Aorta (tissue), 5 donors: ENCODE data around the gene ZNF862. TPM values are rescaled to one million over a fixed set of nuclear protein-coding genes. Genes with fewer than 3 reads are reported as not detected.

Experiments used
- ATAC-seq: fragments of 200-7000 bp; cut with Tn5 transposase; one replicate; pipeline ENCODE4 v1.9.1; 2022; ENCODE audit warnings: moderate library complexity; ENCODE audit not compliant: low FRiP score
- DNase-seq, 2 donors: peaks; one replicate each; pipeline ENCODE4 v3.0.0-alpha.2; 2020
- H3K27ac ChIP-seq, 2 donors: one replicate each; pipeline ENCODE4 v1.5.1; 2013; ENCODE audit warnings: low read length in 2 of 2, mild to moderate bottlenecking in 2 of 2, moderate library complexity in 2 of 2, control low read depth in 1 of 2, inconsistent platforms in 1 of 2, low read depth in 1 of 2
- H3K27me3 ChIP-seq, 2 donors: one replicate each; pipeline ENCODE4 v1.6.1; 2013; ENCODE audit warnings: control low read depth in 1 of 2, low read length in 1 of 2, mild to moderate bottlenecking in 1 of 2, moderate library complexity in 1 of 2; ENCODE audit not compliant: insufficient read depth in 2 of 2, control insufficient read depth in 1 of 2
- H3K36me3 ChIP-seq, 2 donors: one replicate each; pipeline ENCODE4 v1.6.1; 2013; ENCODE audit warnings: control low read depth in 1 of 2, low read length in 1 of 2, mild to moderate bottlenecking in 1 of 2; ENCODE audit not compliant: insufficient read depth in 2 of 2, control insufficient read depth in 1 of 2
- H3K4me1 ChIP-seq, 2 donors: one replicate each; pipeline ENCODE4 v1.6.1; 2013; ENCODE audit warnings: low read length in 2 of 2, control low read depth in 1 of 2, mild to moderate bottlenecking in 1 of 2, moderate library complexity in 1 of 2; ENCODE audit not compliant: insufficient read depth in 2 of 2, control insufficient read depth in 1 of 2
- H3K4me3 ChIP-seq, 2 donors: one replicate each; pipeline ENCODE4 v1.5.1; 2013; ENCODE audit warnings: low read length in 2 of 2, control low read depth in 1 of 2, mild to moderate bottlenecking in 1 of 2
- H3K9me3 ChIP-seq: one replicate; pipeline ENCODE4 v1.6.1; 2013; ENCODE audit warnings: mild to moderate bottlenecking, low read length; ENCODE audit not compliant: control insufficient read depth
- WGBS, 2 donors: extraction: QIAGEN DNeasy Blood & Tissue Kit; methylation state at CpG; one replicate each; pipeline ENCODE4 v1.1.7; 2013; 5-methylcytosine and 5-hydroxymethylcytosine counted together
- intact Hi-C, 2 donors: fragments of 100-400 bp; cut with DNase I; formaldehyde crosslinking; loops; one replicate each; pipeline versions ENCODE4 v1.14.2 to v1.15.0; 2022
- polyA plus RNA-seq, 2 donors: library from polyadenylated mRNA; stranded (reverse); fragments of 200-250 nt; gene quantifications; one replicate each; pipeline ENCODE4 v1.2.3, GENCODE V29; 2013
- total RNA-seq, 2 donors: library from RNA; stranded (reverse); fragmentation: NEBNext Ultra II Directional; extraction: Animal tissue kit (Norgen Biotek cat#: 25700); gene quantifications; one replicate each; pipeline ENCODE4 v1.2.1, GENCODE V29; 2021
- donor health status: healthy with polysubstance abuse.
- donor health status: Bipolar disorder and iron deficiency.
- donor health status: DM: no; HTN: no; CAD: no.
- donor health status: DM: no; HTN: no; CAD: no.
- donor health status: DM: yes; HTN: yes; CAD: no.

ZNF862 gene
- total and polyA plus RNA-seq, 4 donors, result 2.9 to 30.1 (median 11.9) TPM

DNA sequence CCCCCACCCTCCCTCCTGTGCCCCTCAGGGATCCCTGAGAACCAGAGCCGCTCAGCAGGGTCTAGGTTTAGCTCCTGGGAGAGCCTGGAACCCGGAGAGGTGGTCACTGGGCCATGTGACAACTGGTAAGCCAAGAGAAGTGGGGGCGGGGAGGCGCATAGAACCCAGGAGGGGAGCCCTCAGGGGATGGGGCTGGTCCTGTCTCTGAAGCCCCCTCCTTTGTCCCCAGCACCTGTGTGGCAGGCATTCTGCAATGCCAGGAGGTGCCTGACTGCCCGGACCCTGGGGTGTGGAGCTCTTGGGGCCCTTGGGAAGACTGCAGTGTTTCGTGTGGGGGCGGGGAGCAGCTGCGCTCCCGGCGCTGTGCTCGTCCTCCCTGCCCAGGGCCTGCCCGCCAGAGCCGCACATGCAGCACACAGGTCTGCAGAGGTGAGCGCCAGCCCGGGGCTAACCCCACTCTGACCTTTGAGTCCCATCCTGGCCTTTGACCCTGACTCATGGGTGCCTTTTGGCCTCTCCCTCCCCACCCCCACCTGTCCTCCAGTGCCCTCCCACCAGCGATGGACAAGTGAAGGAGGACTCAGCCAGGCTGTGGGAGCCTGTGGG lies 22.4 kb upstream of the ZNF862 start:
- no peak for DNase-seq
- WGBS, 2 donors, result 65 to 70% methylated on average over 14 to 16 of the region's 16 CpGs
- intact Hi-C loops, result no loop called here

DNA sequence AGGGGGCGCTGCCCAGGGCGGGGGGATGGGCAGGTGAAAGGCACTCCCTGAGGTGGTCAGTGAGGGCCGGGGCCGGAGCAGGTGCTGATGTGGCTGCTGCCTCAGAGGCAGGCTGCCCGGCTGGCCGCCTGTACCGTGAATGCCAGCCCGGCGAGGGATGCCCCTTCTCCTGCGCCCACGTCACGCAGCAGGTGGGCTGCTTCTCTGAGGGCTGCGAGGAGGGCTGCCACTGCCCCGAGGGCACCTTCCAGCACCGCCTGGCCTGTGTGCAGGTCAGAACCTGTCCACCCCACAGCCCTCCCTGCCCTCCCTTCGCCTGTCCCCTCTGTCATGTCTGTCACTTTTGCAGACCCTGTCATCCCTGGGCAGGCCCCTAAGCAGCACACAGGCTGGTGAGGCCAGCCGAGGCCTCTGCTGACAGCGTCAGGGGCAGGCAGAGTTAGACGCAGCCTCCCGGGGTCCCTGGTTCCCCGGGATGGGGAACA lies 21.9 kb upstream of the ZNF862 start:
- no peaks in the 10 kb centered on the region for H3K27me3 ChIP-seq
- no peak overlapping the region for H3K27ac ChIP-seq
- 86 to 90% methylated on average over 21 of the region's 21 CpGs for WGBS, 2 donors
- no peaks in the 10 kb centered on the region for H3K4me1 ChIP-seq
- ATAC-seq (no peak), DNase-seq (peak; percentile 39 to 70)
- no peaks in the 10 kb centered on the region for H3K36me3 ChIP-seq
- no peak overlapping the region for H3K4me3 ChIP-seq
- intact Hi-C loops, result no loop called here
- H3K9me3 ChIP-seq, result no peaks in the 10 kb centered on the region

More for the DNA sequence above, 22.4 kb upstream of the ZNF862 start:
- no peaks in the 10 kb centered on the region for H3K4me1 ChIP-seq
- H3K27ac ChIP-seq, result no peak overlapping the region
- H3K4me3 ChIP-seq, result no peak overlapping the region
- no peak for ATAC-seq
- H3K9me3 ChIP-seq, result no peaks in the 10 kb centered on the region
- no peaks in the 10 kb centered on the region for H3K27me3 ChIP-seq
- no peaks in the 10 kb centered on the region for H3K36me3 ChIP-seq

DNA sequence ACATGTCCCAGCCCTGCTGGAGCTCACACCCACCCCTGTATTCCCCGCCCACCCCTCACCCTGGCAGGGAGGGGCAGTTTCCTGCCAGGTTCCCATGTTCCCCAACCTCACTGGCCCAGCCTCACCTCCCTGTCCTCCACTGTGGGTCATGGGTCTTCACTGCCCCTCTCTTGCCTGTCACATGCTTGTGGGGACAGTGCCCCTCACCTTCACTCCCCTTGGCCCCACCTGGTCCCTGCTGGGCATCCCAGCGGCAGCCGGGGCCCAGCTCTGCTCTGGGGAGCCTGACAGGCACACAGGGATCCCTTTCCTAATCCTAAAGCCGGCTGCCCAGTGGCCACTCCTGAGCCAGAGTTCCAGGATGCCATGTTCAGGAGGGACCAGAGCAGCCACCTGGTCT lies 21.4 kb upstream of the ZNF862 start:
- Histone ChIP-seq H3K36me3 (no peaks in the 10 kb centered on the region), H3K9me3 (no peaks in the 10 kb centered on the region), H3K27ac (no peak overlapping the region), H3K4me1 (no peaks in the 10 kb centered on the region), H3K27me3 (no peaks in the 10 kb centered on the region), H3K4me3 (no peak overlapping the region)
- DNase-seq (peak in 1 of 2 donors; percentile 36), ATAC-seq (no peak)
- WGBS, 2 donors, result 72 to 81% methylated on average over 4 of the region's 4 CpGs
- intact Hi-C loops, result no loop called here

DNA sequence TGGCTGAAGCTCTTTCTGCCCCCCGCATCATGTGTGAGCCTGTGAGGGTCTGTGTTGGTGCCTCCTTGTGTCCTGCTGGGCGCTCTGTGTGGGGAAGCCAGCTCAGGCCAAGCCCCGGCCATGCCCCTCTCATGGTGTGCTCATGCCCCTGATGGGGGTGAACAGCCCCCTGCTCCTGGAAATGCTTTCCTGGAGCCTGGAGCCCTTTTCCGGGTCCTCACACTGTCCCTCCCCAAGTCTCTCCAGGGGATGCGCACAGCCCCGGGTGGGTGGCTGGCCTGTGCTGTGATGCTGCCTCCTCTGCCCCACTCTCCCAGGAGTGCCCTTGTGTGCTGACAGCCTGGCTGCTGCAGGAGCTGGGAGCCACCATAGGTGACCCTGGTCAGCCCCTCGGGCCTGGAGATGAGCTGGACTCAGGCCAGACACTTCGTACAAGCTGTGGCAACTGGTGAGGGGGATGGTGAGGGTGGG lies 20.8 kb upstream of the ZNF862 start:
- ATAC-seq (no peak), DNase-seq (peak; percentile 30 to 60)
- Histone ChIP-seq H3K4me1 (no peaks in the 10 kb centered on the region), H3K36me3 (no peaks in the 10 kb centered on the region), H3K27me3 (no peaks in the 10 kb centered on the region), H3K4me3 (no peak overlapping the region), H3K27ac (no peak overlapping the region), H3K9me3 (no peaks in the 10 kb centered on the region)
- WGBS, 2 donors, result 68 to 74% methylated on average over 8 of the region's 8 CpGs
- intact Hi-C loops, result no loop called here

DNA sequence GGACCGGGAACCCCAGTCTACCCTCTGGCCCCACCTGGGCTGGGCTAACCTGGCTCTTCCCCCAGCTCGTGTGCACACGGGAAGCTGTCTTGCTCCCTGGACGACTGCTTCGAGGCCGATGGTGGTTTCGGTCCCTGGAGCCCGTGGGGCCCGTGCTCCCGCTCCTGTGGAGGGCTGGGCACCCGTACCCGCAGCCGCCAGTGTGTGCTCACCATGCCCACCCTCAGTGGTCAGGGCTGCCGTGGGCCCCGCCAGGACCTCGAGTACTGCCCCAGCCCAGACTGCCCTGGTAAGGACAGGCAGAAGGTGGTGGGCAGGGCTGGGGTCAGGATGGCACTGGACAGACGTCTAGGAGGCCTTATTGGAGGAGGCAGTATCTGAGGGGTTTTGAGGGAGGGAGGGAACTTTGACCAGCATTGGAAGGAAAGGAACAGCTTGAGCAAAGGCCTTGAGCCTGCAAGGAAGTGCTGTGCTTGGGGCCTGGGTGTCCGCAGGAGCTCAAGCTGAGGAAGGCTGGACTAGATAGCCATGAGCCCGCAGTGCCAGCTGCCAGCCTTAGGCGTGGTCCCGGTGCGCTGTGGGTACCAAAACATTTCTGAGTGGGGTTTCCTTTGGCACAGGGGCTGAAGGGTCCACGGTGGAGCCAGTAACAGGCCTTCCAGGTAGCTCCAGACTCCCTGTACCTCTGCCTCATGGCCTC lies 20.2 kb upstream of the ZNF862 start:
- H3K4me3 ChIP-seq, result no peak overlapping the region
- H3K4me1 ChIP-seq, result no peaks in the 10 kb centered on the region
- no peak overlapping the region for H3K27ac ChIP-seq
- no peaks in the 10 kb centered on the region for H3K36me3 ChIP-seq
- H3K9me3 ChIP-seq, result no peaks in the 10 kb centered on the region
- H3K27me3 ChIP-seq, result no peaks in the 10 kb centered on the region
- intact Hi-C loops, result no loop called here
- DNase-seq (peak; percentile 30 to 61), ATAC-seq (no peak)
- 88 to 89% methylated on average over 20 to 23 of the region's 23 CpGs for WGBS, 2 donors

DNA sequence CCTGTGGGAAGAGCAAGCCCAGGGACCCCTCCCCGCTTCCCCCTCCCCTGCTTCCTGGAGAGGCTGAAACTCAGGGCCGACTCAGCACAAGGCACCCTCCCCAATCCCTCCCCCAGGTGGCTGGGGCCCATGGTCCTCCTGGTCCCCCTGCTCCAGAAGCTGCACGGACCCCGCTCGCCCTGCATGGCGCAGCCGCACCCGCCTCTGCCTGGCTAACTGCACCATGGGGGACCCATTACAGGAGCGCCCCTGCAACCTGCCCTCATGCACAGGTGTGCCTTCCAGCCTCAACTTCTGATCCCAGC lies 19.7 kb upstream of the ZNF862 start:
- no peaks in the 10 kb centered on the region for H3K27me3 ChIP-seq
- ATAC-seq, result no peak
- no peaks in the 10 kb centered on the region for H3K9me3 ChIP-seq
- DNase-seq, result peak; percentile 19 to 67
- H3K4me3 ChIP-seq, result no peak overlapping the region
- H3K27ac ChIP-seq, result no peak overlapping the region
- WGBS, 2 donors, result 91 to 94% methylated on average over 7 to 9 of the region's 9 CpGs
- H3K4me1 ChIP-seq, result no peaks in the 10 kb centered on the region
- intact Hi-C loops, result no loop called here
- no peaks in the 10 kb centered on the region for H3K36me3 ChIP-seq

DNA sequence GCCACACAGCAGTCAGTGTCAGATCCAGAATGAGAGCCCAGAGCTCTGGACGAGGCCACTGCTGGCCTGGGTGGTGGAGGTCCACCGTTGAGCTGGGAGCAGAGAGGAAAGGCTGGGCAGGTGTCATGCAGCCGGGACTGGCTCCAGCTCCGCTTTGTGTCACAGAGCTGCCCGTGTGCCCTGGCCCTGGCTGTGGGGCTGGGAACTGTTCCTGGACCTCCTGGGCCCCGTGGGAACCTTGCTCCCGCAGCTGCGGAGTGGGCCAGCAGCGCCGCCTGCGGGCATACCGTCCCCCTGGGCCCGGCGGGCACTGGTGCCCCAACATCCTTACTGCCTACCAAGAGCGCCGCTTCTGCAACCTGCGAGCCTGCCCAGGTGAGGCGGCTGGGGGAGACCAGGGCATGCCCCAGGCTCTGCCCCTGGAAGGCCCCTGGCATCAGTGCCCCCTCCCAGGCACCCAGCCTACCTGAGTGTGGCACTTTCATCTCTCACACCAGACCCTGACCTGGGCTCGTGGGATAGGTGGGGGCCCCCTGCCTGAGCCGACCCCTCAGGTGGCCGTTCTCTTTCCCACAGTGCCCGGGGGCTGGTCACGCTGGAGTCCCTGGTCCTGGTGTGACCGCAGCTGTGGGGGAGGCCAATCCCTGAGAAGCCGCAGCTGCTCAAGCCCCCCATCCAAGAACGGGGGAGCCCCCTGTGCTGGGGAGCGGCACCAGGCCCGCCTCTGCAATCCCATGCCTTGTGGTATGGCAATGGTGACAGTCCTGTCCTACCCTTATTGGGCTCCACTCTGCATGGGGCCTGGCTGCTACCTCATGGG lies 18.8 kb upstream of the ZNF862 start:
- Histone ChIP-seq H3K9me3 (no peaks in the 10 kb centered on the region), H3K4me3 (no peak overlapping the region), H3K4me1 (no peaks in the 10 kb centered on the region), H3K36me3 (no peaks in the 10 kb centered on the region), H3K27me3 (no peaks in the 10 kb centered on the region), H3K27ac (no peak overlapping the region)
- ATAC-seq (no peak), DNase-seq (peak; percentile 44 to 70)
- intact Hi-C loops, result no loop called here
- WGBS, 2 donors, result 84 to 87% methylated on average over 25 to 28 of the region's 28 CpGs

DNA sequence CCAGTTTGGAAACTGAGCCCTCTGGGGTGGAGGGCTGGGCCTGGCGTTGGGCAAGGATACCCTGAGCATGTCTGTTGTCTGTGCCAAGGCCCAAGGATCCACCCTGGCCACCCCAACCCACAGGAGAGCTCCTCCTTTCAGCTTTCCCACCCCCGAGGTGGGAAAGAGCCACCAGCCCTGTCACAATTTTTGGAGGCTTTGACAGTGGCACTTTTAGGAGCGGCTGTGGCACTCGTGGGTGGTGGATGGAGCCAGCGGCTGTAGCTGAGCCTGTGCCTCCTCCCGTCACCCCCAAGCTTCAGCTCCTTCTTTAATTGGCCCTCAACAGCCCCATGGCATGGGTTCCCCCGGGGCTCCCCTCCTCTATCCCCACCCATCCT lies 18.2 kb upstream of the ZNF862 start:
- Histone ChIP-seq H3K9me3 (no peaks in the 10 kb centered on the region), H3K27ac (no peak overlapping the region), H3K27me3 (no peaks in the 10 kb centered on the region), H3K4me3 (no peak overlapping the region), H3K4me1 (no peaks in the 10 kb centered on the region), H3K36me3 (no peaks in the 10 kb centered on the region)
- ATAC-seq (no peak), DNase-seq (peak; percentile 27 to 49)
- intact Hi-C loops, result no loop called here
- WGBS, 2 donors, result 80 to 81% methylated on average over 7 of the region's 7 CpGs
